Trophoblast cell (in vitro differentiated cells and primary cell): ENCODE data around the gene CACNA2D3.

Experiments
- DNase-seq, 2 donors: peaks; one replicate each; pipeline ENCODE4 v3.0.0-alpha.2; 2016
- H2AFZ ChIP-seq: 2 replicates; pipeline ENCODE4 v1.6.1; 2013; ENCODE audit warnings: low read length, moderate library complexity, mild to moderate bottlenecking; ENCODE audit not compliant: insufficient read depth, poor library complexity
- H2AK5ac ChIP-seq: 2 replicates; pipeline ENCODE4 v1.6.1; 2013; ENCODE audit warnings: mild to moderate bottlenecking, low read length
- H2BK120ac ChIP-seq: 2 replicates; pipeline ENCODE4 v1.6.1; 2013; ENCODE audit warnings: low read length, mild to moderate bottlenecking, moderate library complexity; ENCODE audit not compliant: insufficient read depth, poor library complexity
- H2BK12ac ChIP-seq: 2 replicates; pipeline ENCODE4 v1.6.1; 2013; ENCODE audit warnings: mild to moderate bottlenecking, low read length, moderate library complexity
- H2BK5ac ChIP-seq: 2 replicates; pipeline ENCODE4 v1.6.1; 2013; ENCODE audit warnings: low read length, low read depth, moderate library complexity, mild to moderate bottlenecking; ENCODE audit not compliant: poor library complexity
- H3K14ac ChIP-seq: 2 replicates; pipeline ENCODE4 v1.6.1; 2013; ENCODE audit warnings: mild to moderate bottlenecking, low read length
- H3K18ac ChIP-seq: 2 replicates; pipeline ENCODE4 v1.6.1; 2013; ENCODE audit warnings: mild to moderate bottlenecking, low read length
- H3K23ac ChIP-seq: 2 replicates; pipeline ENCODE4 v1.6.1; 2013; ENCODE audit warnings: low read length
- H3K27ac ChIP-seq: 2 replicates; pipeline ENCODE4 v1.5.1; 2013; ENCODE audit warnings: low read depth, mild to moderate bottlenecking, inconsistent platforms, low read length, moderate library complexity
- H3K27me3 ChIP-seq: 2 replicates; pipeline ENCODE4 v1.6.1; 2013; ENCODE audit warnings: inconsistent platforms, mild to moderate bottlenecking, low read length, moderate library complexity; ENCODE audit not compliant: insufficient read depth
- H3K36me3 ChIP-seq, 2 experiments: 1 replicate in 1 of 2; 2 replicates in 1 of 2; pipeline ENCODE4 v1.6.1; 2013; ENCODE audit warnings: low read length in 2 of 2, mild to moderate bottlenecking in 2 of 2, moderate library complexity in 1 of 2; ENCODE audit not compliant: insufficient read depth in 2 of 2, control insufficient read depth in 1 of 2
- H3K4ac ChIP-seq: 2 replicates; pipeline ENCODE4 v1.6.1; 2013; ENCODE audit warnings: low read depth, mild to moderate bottlenecking, low read length, moderate library complexity
- H3K4me1 ChIP-seq, 2 experiments: 1 replicate in 1 of 2; 2 replicates in 1 of 2; pipeline ENCODE4 v1.6.1; 2013; ENCODE audit warnings: low read length in 2 of 2, mild to moderate bottlenecking in 2 of 2, moderate library complexity in 1 of 2; ENCODE audit not compliant: insufficient read depth in 2 of 2, control insufficient read depth in 1 of 2
- H3K4me2 ChIP-seq: 2 replicates; pipeline ENCODE4 v1.6.1; 2013; ENCODE audit warnings: inconsistent platforms, mild to moderate bottlenecking, low read length, moderate library complexity
- H3K4me3 ChIP-seq: 2 replicates; pipeline ENCODE4 v1.5.1; 2013; ENCODE audit warnings: mild to moderate bottlenecking, low read depth, low read length, inconsistent platforms
- H3K79me1 ChIP-seq: one replicate; pipeline ENCODE4 v1.6.1; 2013; ENCODE audit warnings: low read length
- H3K79me2 ChIP-seq: 2 replicates; pipeline ENCODE4 v1.6.1; 2013; ENCODE audit warnings: low read length, mild to moderate bottlenecking; ENCODE audit not compliant: control insufficient read depth, insufficient read depth, poor library complexity
- H3K9ac ChIP-seq: 2 replicates; pipeline ENCODE4 v1.6.1; 2013; ENCODE audit warnings: mild to moderate bottlenecking, low read length
- H3K9me3 ChIP-seq: 2 replicates; pipeline ENCODE4 v1.6.1; 2013; ENCODE audit warnings: low read depth, mild to moderate bottlenecking, control low read depth, inconsistent platforms, low read length; ENCODE audit not compliant: insufficient read depth
- H4K12ac ChIP-seq: 2 replicates; pipeline ENCODE4 v1.6.1; 2013; ENCODE audit warnings: low read depth, mild to moderate bottlenecking, low read length, moderate library complexity
- H4K8ac ChIP-seq: 2 replicates; pipeline ENCODE4 v1.6.1; 2013; ENCODE audit warnings: low read depth, mild to moderate bottlenecking, low read length, moderate library complexity
- H4K91ac ChIP-seq: one replicate; pipeline ENCODE4 v1.6.1; 2013; ENCODE audit warnings: low read depth, mild to moderate bottlenecking, low read length, moderate library complexity
- WGBS: extraction: QIAGEN DNeasy Blood & Tissue Kit; methylation state at CpG from one replicate; pipeline ENCODE4 v1.1.7; 2013; ENCODE audit warnings: missing lambda C conversion rate; ENCODE audit not compliant: insufficient read length, insufficient coverage; ENCODE audit errors: extremely low coverage; 5-methylcytosine and 5-hydroxymethylcytosine counted together

CACNA2D3 gene

DNA sequence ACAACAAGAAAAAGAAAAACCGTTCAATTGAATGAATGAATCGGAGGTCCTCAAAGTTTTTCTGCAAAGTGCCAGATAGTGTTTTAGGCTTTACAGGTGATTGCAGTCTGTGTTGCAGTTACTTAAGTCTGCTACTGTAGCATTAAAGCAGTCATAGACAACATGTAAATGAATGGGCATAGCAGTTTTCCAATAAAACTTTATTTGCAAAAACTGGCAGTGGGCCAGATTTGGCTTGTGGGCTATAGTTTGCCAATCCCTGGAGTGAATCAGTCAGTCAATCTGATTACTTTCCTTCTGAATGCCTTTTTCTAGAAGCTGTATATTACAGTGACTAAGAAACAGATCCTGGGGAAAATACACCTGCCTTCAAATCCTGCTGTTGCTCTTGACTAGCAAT is 562.9 kb downstream of the CACNA2D3 start:
- no peak overlapping the region for H3K23ac ChIP-seq
- H3K4me2 ChIP-seq, result no peak overlapping the region
- no peaks in the 10 kb centered on the region for H3K27me3 ChIP-seq
- no peak overlapping the region for H4K8ac ChIP-seq
- no peaks in the 10 kb centered on the region for H3K79me1 ChIP-seq
- H3K18ac ChIP-seq, result no peak overlapping the region
- H3K4me1 ChIP-seq, result no peaks in the 10 kb centered on the region
- H2BK120ac ChIP-seq, result no peak overlapping the region
- H4K12ac ChIP-seq, result no peak overlapping the region
- no peak overlapping the region for H3K4me3 ChIP-seq
- no peak overlapping the region for H3K27ac ChIP-seq
- no peak for DNase-seq
- no peak overlapping the region for H3K14ac ChIP-seq
- H3K4ac ChIP-seq, result no peak overlapping the region
- H2AK5ac ChIP-seq, result no peak overlapping the region
- no peak overlapping the region for H3K9ac ChIP-seq
- no peaks in the 10 kb centered on the region for H3K36me3 ChIP-seq
- H3K79me2 ChIP-seq, result no peaks in the 10 kb centered on the region
- no CpG with 5 or more reads among the region's 2 CpGs for WGBS
- H2BK5ac ChIP-seq, result no peak overlapping the region
- no peak overlapping the region for H2AFZ ChIP-seq
- H4K91ac ChIP-seq, result no peak overlapping the region
- H2BK12ac ChIP-seq, result no peak overlapping the region
- H3K9me3 ChIP-seq, result no peaks in the 10 kb centered on the region

DNA sequence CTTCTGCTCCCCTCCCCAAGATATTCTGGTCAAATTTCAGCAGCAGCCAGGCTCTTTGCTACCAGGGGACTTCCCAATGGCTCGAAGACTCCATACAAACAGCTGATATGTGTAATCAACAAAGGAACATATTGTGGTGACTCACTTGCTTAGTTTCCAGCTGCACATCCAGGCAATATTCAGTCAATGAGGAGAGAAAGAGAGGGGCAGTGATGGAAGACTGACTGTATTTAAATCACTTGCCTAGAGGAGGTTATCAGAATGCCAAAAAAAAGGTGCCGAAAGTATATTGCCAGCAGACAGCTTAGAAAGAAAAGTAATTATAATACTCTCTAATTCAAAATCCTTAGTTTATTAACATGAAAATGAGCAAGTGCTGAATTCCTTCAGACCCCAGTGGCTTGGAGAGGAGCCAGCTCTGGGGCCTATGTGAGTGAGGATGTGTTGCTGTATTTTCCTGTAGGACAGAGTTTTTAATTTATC is 569.0 kb downstream of the CACNA2D3 start:
- no peaks in the 10 kb centered on the region for H3K79me2 ChIP-seq
- no peaks in the 10 kb centered on the region for H3K79me1 ChIP-seq
- no peak overlapping the region for H2AK5ac ChIP-seq
- H4K12ac ChIP-seq, result no peak overlapping the region
- no peak for DNase-seq
- H4K8ac ChIP-seq, result no peak overlapping the region
- H3K4me3 ChIP-seq, result no peak overlapping the region
- H3K9ac ChIP-seq, result no peak overlapping the region
- no peak overlapping the region for H3K4ac ChIP-seq
- no peaks in the 10 kb centered on the region for H3K27me3 ChIP-seq
- no peaks in the 10 kb centered on the region for H3K9me3 ChIP-seq
- no peak overlapping the region for H2BK5ac ChIP-seq
- H3K18ac ChIP-seq, result no peak overlapping the region
- no peak overlapping the region for H4K91ac ChIP-seq
- H3K36me3 ChIP-seq, result no peaks in the 10 kb centered on the region
- WGBS, result no CpG with 5 or more reads among the region's 2 CpGs
- H2BK120ac ChIP-seq, result no peak overlapping the region
- H3K4me1 ChIP-seq, result peaks cover 0 to 2% of the 10 kb centered on the region in 2 experiments
- no peak overlapping the region for H3K4me2 ChIP-seq
- no peak overlapping the region for H2AFZ ChIP-seq
- no peak overlapping the region for H3K23ac ChIP-seq
- H3K27ac ChIP-seq, result no peak overlapping the region
- no peak overlapping the region for H3K14ac ChIP-seq
- no peak overlapping the region for H2BK12ac ChIP-seq

DNA sequence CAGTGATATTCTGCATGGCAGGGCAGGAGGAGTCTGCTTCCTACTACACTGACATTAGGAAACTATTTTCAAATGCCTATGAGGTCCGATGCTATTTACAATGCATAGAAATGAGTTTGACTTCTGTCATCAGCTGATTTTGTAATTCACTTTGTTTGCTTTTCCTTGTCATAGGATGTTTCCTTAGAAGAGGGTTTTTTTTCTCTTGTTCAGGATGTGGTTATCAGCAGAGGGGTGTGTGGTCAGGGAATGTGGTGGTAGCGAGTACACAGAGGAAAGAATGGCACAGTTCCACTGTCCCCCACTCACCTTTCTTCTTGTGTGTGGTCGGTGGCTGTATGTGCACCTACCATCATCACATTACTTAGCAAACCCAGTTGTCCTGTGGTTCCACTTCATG is 574.0 kb downstream of the CACNA2D3 start:
- no peak for DNase-seq
- no peak overlapping the region for H2AFZ ChIP-seq
- H3K4me3 ChIP-seq, result no peak overlapping the region
- no peak overlapping the region for H4K12ac ChIP-seq
- no peak overlapping the region for H2BK120ac ChIP-seq
- H2BK12ac ChIP-seq, result no peak overlapping the region
- H3K4me1 ChIP-seq, result no peaks in the 10 kb centered on the region
- no peaks in the 10 kb centered on the region for H3K27me3 ChIP-seq
- H3K79me1 ChIP-seq, result no peaks in the 10 kb centered on the region
- H2AK5ac ChIP-seq, result no peak overlapping the region
- no peak overlapping the region for H3K14ac ChIP-seq
- no peak overlapping the region for H3K9ac ChIP-seq
- no peaks in the 10 kb centered on the region for H3K36me3 ChIP-seq
- no peak overlapping the region for H4K91ac ChIP-seq
- no peak overlapping the region for H2BK5ac ChIP-seq
- WGBS, result no CpG with 5 or more reads among the region's 3 CpGs
- H3K23ac ChIP-seq, result no peak overlapping the region
- no peaks in the 10 kb centered on the region for H3K79me2 ChIP-seq
- H3K4me2 ChIP-seq, result no peak overlapping the region
- H3K18ac ChIP-seq, result no peak overlapping the region
- H3K27ac ChIP-seq, result no peak overlapping the region
- H3K9me3 ChIP-seq, result no peaks in the 10 kb centered on the region
- no peak overlapping the region for H3K4ac ChIP-seq
- H4K8ac ChIP-seq, result no peak overlapping the region

DNA sequence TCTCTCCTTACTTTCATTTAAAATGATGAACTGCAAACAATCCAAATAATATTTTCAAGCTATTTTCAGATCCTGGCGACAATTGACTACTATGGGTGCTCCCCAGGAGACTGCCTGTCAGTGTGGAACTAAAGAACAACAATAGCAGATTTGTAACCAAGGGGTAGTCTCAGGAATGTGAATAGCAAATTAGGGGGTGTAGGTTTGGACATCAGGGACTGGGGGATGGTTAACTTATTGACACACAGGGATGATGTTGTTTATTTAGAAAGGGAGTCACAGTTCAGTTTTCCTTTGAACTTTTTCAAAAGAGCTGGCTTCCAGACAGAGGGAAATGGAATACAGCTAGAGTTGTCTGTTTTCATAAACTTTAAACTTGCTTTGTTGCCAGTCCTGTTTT is 575.7 kb downstream of the CACNA2D3 start:
- H2BK5ac ChIP-seq, result no peak overlapping the region
- no peak overlapping the region for H3K9ac ChIP-seq
- H4K91ac ChIP-seq, result no peak overlapping the region
- no peaks in the 10 kb centered on the region for H3K4me1 ChIP-seq
- no peak overlapping the region for H3K4ac ChIP-seq
- H2AK5ac ChIP-seq, result no peak overlapping the region
- H3K4me2 ChIP-seq, result no peak overlapping the region
- no peak overlapping the region for H3K4me3 ChIP-seq
- no peak overlapping the region for H3K27ac ChIP-seq
- H3K14ac ChIP-seq, result no peak overlapping the region
- H4K12ac ChIP-seq, result no peak overlapping the region
- no peaks in the 10 kb centered on the region for H3K9me3 ChIP-seq
- no peaks in the 10 kb centered on the region for H3K79me1 ChIP-seq
- H3K23ac ChIP-seq, result no peak overlapping the region
- H3K27me3 ChIP-seq, result no peaks in the 10 kb centered on the region
- no peak overlapping the region for H4K8ac ChIP-seq
- DNase-seq, result no peak
- no peak overlapping the region for H3K18ac ChIP-seq
- no peak overlapping the region for H2BK12ac ChIP-seq
- H2AFZ ChIP-seq, result no peak overlapping the region
- H3K79me2 ChIP-seq, result no peaks in the 10 kb centered on the region
- H2BK120ac ChIP-seq, result no peak overlapping the region
- WGBS, result no CpG with 5 or more reads among the region's 1 CpG
- no peaks in the 10 kb centered on the region for H3K36me3 ChIP-seq
